Neutrophil (primary cell): ENCODE data around the gene MOB2.

Experiments used
- H3K27ac ChIP-seq: fragments of 200-600 bp; sonication (generic); 2 replicates; pipeline ENCODE4 v1.5.1; 2016; ENCODE audit warnings: mild to moderate bottlenecking, moderate library complexity
- H3K27me3 ChIP-seq: fragments of 200-600 bp; sonication (generic); 2 replicates; pipeline ENCODE4 v1.6.0; 2016; ENCODE audit warnings: mild to moderate bottlenecking
- H3K36me3 ChIP-seq: fragments of 200-600 bp; sonication (generic); 2 replicates; pipeline ENCODE4 v1.5.1; 2017
- H3K4me1 ChIP-seq, 2 experiments: fragments of 200-600 bp in 1 of 2; sonication (generic) in 1 of 2; 1 replicate in 1 of 2; 2 replicates in 1 of 2; pipeline versions ENCODE4 v1.5.1 to v1.6.1; 2013 to 2016; ENCODE audit warnings: low read depth in 1 of 2, low read length in 1 of 2, mild to moderate bottlenecking in 1 of 2, moderate library complexity in 1 of 2; ENCODE audit not compliant: control insufficient read depth in 1 of 2, insufficient read depth in 1 of 2
- H3K4me3 ChIP-seq, 2 experiments: fragments of 200-600 bp in 1 of 2; sonication (generic) in 1 of 2; 1 replicate in 1 of 2; 2 replicates in 1 of 2; pipeline ENCODE4 v1.5.1; 2013 to 2016; ENCODE audit warnings: low read depth in 1 of 2, low read length in 1 of 2, mild to moderate bottlenecking in 1 of 2, moderate library complexity in 1 of 2
- H3K9me3 ChIP-seq: fragments of 200-600 bp; sonication (generic); 2 replicates; pipeline ENCODE4 v1.5.1; 2016
- CTCF ChIP-seq: fragments of 200-600 bp; sonication (generic); IDR thresholded peaks from 2 replicates; pipeline ENCODE4 v1.5.1; 2016; ENCODE audit warnings: antibody characterized with exemption

Gene MOB2

GRCh38 chr11:1458340-1459218 is 28.0 kb downstream of the MOB2 start:
- Histone ChIP-seq H3K4me3 (no peak overlapping the region), H3K4me1 (no peaks in the 10 kb centered on the region), H3K27ac (no peak overlapping the region), H3K27me3 (peaks cover 10% of the 10 kb centered on the region), H3K36me3 (no peaks in the 10 kb centered on the region), H3K9me3 (no peaks in the 10 kb centered on the region)
- TF ChIP-seq CTCF, result no peak

GRCh38 chr11:1457856-1458255 is 28.7 kb downstream of the MOB2 start:
- no peaks in the 10 kb centered on the region for H3K9me3 ChIP-seq
- H3K27me3 ChIP-seq, result peaks cover 15% of the 10 kb centered on the region
- no peak for TF ChIP-seq CTCF
- no peak overlapping the region for H3K4me3 ChIP-seq
- H3K36me3 ChIP-seq, result no peaks in the 10 kb centered on the region
- no peaks in the 10 kb centered on the region for H3K4me1 ChIP-seq
- H3K27ac ChIP-seq, result no peak overlapping the region

- H3K4me3 ChIP-seq, result no peak overlapping the region
- H3K36me3 ChIP-seq, result no peaks in the 10 kb centered on the region
- no peaks in the 10 kb centered on the region for H3K4me1 ChIP-seq
- no peak for TF ChIP-seq CTCF
- no peak overlapping the region for H3K27ac ChIP-seq
- H3K9me3 ChIP-seq, result no peaks in the 10 kb centered on the region
- peaks cover 21% of the 10 kb centered on the region for H3K27me3 ChIP-seq
These were observed 29.3 kb downstream of the MOB2 start for GRCh38 chr11:1457326-1457680.

GRCh38 chr11:1456596-1457325 is 29.8 kb downstream of the MOB2 start:
- Histone ChIP-seq H3K27ac (no peak overlapping the region), H3K4me1 (no peaks in the 10 kb centered on the region), H3K36me3 (no peaks in the 10 kb centered on the region), H3K27me3 (peaks cover 21% of the 10 kb centered on the region), H3K4me3 (no peak overlapping the region), H3K9me3 (no peaks in the 10 kb centered on the region)
- no peak for TF ChIP-seq CTCF

GRCh38 chr11:1456176-1456575 is 30.4 kb downstream of the MOB2 start:
- TF ChIP-seq CTCF, result no peak
- Histone ChIP-seq H3K27me3 (peaks cover 21% of the 10 kb centered on the region), H3K4me1 (no peaks in the 10 kb centered on the region), H3K36me3 (no peaks in the 10 kb centered on the region), H3K4me3 (no peak overlapping the region), H3K9me3 (no peaks in the 10 kb centered on the region), H3K27ac (no peak overlapping the region)
